Measurements from ENCODE around the gene SRPX2.

DNA sequence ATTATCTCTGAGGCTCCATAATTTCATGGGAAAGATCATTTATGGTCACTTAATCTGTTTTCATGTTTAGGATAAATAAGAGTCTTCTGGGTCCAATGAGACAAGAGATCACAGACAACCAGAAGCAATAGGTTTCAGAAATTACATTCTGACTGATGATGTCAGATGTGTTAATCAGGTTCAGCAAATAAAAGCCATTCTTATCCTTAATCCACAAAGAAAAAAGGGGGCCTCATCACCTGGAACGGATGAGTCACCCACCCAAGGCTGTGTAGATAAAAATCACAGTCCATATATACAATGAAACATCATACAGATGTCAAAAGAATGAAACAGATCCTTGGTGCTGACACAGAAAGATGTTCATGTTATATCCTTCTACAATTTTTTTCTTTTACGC lies 51.3 kb downstream of the SRPX2 start:
- TF ChIP-seq, protein P1, sequence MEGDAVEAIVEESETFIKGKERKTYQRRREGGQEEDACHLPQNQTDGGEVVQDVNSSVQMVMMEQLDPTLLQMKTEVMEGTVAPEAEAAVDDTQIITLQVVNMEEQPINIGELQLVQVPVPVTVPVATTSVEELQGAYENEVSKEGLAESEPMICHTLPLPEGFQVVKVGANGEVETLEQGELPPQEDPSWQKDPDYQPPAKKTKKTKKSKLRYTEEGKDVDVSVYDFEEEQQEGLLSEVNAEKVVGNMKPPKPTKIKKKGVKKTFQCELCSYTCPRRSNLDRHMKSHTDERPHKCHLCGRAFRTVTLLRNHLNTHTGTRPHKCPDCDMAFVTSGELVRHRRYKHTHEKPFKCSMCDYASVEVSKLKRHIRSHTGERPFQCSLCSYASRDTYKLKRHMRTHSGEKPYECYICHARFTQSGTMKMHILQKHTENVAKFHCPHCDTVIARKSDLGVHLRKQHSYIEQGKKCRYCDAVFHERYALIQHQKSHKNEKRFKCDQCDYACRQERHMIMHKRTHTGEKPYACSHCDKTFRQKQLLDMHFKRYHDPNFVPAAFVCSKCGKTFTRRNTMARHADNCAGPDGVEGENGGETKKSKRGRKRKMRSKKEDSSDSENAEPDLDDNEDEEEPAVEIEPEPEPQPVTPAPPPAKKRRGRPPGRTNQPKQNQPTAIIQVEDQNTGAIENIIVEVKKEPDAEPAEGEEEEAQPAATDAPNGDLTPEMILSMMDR (IDR thresholded peaks at IDR 0.05), result no peak
- TF ChIP-seq POLR2A (IDR thresholded peaks at IDR 0.05) (no peak), EP300 (IDR thresholded peaks at IDR 0.05) (no peak), POLR2AphosphoS5 (IDR thresholded peaks at IDR 0.05) (no peak)
